HG03460 (cell line): ENCODE measurements around the gene PCDHB2.
"Not testable (repeated sequence)": the region's sequence is repeated elsewhere in the genome, so short reads cannot be mapped to it uniquely, and the experiment has no call there.

Source experiments
- ATAC-seq: cut with Tn5 transposase; IDR thresholded peaks from one replicate; pipeline ENCODE4 v1.9.1; 2021; ENCODE audit not compliant: unreplicated experiment

The PCDHB2 gene

DNA sequence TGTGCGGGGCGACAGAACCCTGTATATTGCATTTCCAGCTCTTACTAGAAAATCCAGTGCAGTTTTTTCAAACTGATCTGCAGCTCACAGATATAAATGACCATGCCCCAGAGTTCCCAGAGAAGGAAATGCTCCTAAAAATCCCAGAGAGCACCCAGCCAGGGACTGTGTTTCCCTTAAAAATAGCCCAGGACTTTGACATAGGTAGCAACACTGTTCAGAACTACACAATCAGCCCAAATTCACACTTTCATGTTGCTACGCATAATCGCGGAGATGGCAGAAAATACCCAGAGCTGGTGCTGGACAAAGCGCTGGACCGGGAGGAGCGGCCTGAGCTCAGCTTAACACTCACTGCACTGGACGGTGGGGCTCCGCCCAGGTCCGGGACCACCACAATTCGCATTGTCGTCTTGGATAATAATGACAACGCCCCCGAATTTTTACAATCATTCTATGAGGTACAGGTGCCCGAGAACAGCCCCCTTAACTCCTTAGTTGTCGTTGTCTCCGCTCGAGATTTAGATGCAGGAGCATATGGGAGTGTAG is 41.4 kb downstream of the PCDHB2 start:
- no peak for ATAC-seq

DNA sequence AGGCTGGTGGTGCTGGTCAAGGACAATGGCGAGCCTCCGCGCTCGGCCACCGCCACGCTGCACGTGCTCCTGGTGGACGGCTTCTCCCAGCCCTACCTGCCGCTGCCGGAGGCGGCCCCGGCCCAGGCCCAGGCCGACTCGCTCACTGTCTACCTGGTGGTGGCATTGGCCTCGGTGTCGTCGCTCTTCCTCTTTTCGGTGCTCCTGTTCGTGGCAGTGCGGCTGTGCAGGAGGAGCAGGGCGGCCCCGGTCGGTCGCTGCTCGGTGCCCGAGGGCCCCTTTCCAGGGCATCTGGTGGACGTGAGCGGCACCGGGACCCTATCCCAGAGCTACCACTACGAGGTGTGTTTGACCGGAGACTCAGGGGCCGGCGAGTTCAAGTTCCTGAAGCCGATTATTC is 42.9 kb downstream of the PCDHB2 start:
- not testable (repeated sequence) for ATAC-seq
